GM12892 (cell line): Measurements from ENCODE around the gene UPP2.

Experiments used
- POLR2A ChIP-seq: IDR thresholded peaks from 2 replicates; pipeline ENCODE4 v1.6.1; 2011; ENCODE audit warnings: low read depth, low read length, control low read depth
- POLR2AphosphoS5 ChIP-seq: IDR thresholded peaks from 2 replicates; pipeline ENCODE4 v1.6.1; 2011; ENCODE audit warnings: low read depth, low read length, control low read depth

GRCh38 chr2:158099716-158100115 lies 2.0 kb upstream of the UPP2 start:
- TF ChIP-seq POLR2A, result no peak
- TF ChIP-seq POLR2AphosphoS5, result no peak
